IMR-90 (cell line): ENCODE data around the gene TBX4. TPM values are rescaled to one million over a fixed set of nuclear protein-coding genes. Genes with fewer than 3 reads are reported as not detected.

Source experiments
- ATAC-seq: fragments of 200-7000 bp; cut with Tn5 transposase; 2 replicates; pipeline ENCODE4 v1.9.1; 2020; ENCODE audit warnings: low read depth, mild to moderate bottlenecking, moderate library complexity
- BruUV-seq: library from RNA; stranded (reverse); fragments of 400-500 nt; replicated peaks from 2 replicates; lab custom pipeline; 2021; lab: Mats Ljungman, UMichigan
- CTCF ChIA-PET: fragments of 300-600 bp; formaldehyde crosslinking; extraction: SDS; loops from one replicate; lab custom pipeline; 2021; ENCODE audit warnings: antibody characterized with exemption; lab: Yijun Ruan, JAX
- POLR2A ChIA-PET: fragments of 300-600 bp; sonication (Branson Sonifier 250); formaldehyde crosslinking; loops from one replicate; lab custom pipeline; 2022; ENCODE audit warnings: antibody characterized with exemption; ENCODE audit not compliant: unreplicated experiment; lab: Charles Lee
- DNase-seq: peaks from one replicate; pipeline ENCODE4 v3.0.0; 2013
- H2AFZ ChIP-seq: replicated peaks from 2 replicates; pipeline ENCODE3; 2013; ENCODE audit warnings: low read length, mild to moderate bottlenecking; ENCODE audit not compliant: poor library complexity
- H2AK5ac ChIP-seq: 2 replicates; pipeline ENCODE4 v1.6.1; 2013; ENCODE audit warnings: low read depth, low read length, inconsistent platforms
- H2AK9ac ChIP-seq: replicated peaks from 2 replicates; pipeline ENCODE3; 2013; ENCODE audit warnings: mild to moderate bottlenecking, low read depth, low read length, moderate library complexity; ENCODE audit not compliant: poor library complexity
- H2BK120ac ChIP-seq: 2 replicates; pipeline ENCODE4 v1.6.1; 2013; ENCODE audit warnings: low read depth, low read length, inconsistent platforms
- H2BK15ac ChIP-seq: 3 replicates; pipeline ENCODE4 v1.6.1; 2013; ENCODE audit warnings: low read depth, low read length, inconsistent platforms
- H2BK20ac ChIP-seq: 2 replicates; pipeline ENCODE4 v1.6.1; 2013; ENCODE audit warnings: low read depth, mild to moderate bottlenecking, inconsistent platforms, low read length, moderate library complexity
- H2BK5ac ChIP-seq: 2 replicates; pipeline ENCODE4 v1.6.1; 2013; ENCODE audit warnings: mild to moderate bottlenecking, low read depth, low read length, inconsistent platforms; ENCODE audit not compliant: poor library complexity, severe bottlenecking
- H3K14ac ChIP-seq: replicated peaks from 2 replicates; pipeline ENCODE4 v1.6.1; 2013; ENCODE audit warnings: low read depth, low read length, inconsistent platforms
- H3K18ac ChIP-seq: 2 replicates; pipeline ENCODE4 v1.6.1; 2013; ENCODE audit warnings: low read depth, low read length, control low read depth
- H3K23ac ChIP-seq: 2 replicates; pipeline ENCODE4 v1.6.1; 2013; ENCODE audit warnings: low read depth, low read length, inconsistent platforms
- H3K27ac ChIP-seq: 2 replicates; pipeline ENCODE4 v1.5.1; 2013; ENCODE audit warnings: mild to moderate bottlenecking, control low read depth, low read length; ENCODE audit not compliant: insufficient read depth
- H3K27me3 ChIP-seq: 2 replicates; pipeline ENCODE4 v1.6.1; 2013; ENCODE audit warnings: low read length; ENCODE audit not compliant: control insufficient read depth, insufficient read depth
- H3K36me3 ChIP-seq: 2 replicates; pipeline ENCODE4 v1.6.1; 2013; ENCODE audit warnings: low read length, mixed read lengths; ENCODE audit not compliant: control insufficient read depth, insufficient read depth
- H3K4ac ChIP-seq: 2 replicates; pipeline ENCODE4 v1.6.1; 2013; ENCODE audit warnings: low read depth, low read length, inconsistent platforms
- H3K4me1 ChIP-seq: 2 replicates; pipeline ENCODE4 v1.6.1; 2013; ENCODE audit warnings: low read length, mixed read lengths; ENCODE audit not compliant: control insufficient read depth, insufficient read depth
- H3K4me2 ChIP-seq: 2 replicates; pipeline ENCODE4 v1.6.1; 2013; ENCODE audit warnings: low read depth, mild to moderate bottlenecking, control low read depth, low read length, moderate library complexity
- H3K4me3 ChIP-seq: 2 replicates; pipeline ENCODE4 v1.5.1; 2013; ENCODE audit warnings: low read depth, mild to moderate bottlenecking, control low read depth, low read length, moderate library complexity; ENCODE audit not compliant: insufficient read depth
- H3K56ac ChIP-seq: 2 replicates; pipeline ENCODE4 v1.6.1; 2013; ENCODE audit warnings: low read length, inconsistent platforms; ENCODE audit not compliant: insufficient read depth; ENCODE audit errors: extremely low read depth
- H3K79me1 ChIP-seq, 2 experiments: 2 replicates each; pipeline ENCODE4 v1.6.1; 2013; ENCODE audit warnings: low read length in 2 of 2, inconsistent platforms in 1 of 2, low read depth in 1 of 2
- H3K9ac ChIP-seq: 2 replicates; pipeline ENCODE4 v1.6.1; 2013; ENCODE audit warnings: low read depth, low read length, control low read depth
- H3K9me1 ChIP-seq: 2 replicates; pipeline ENCODE4 v1.6.1; 2013; ENCODE audit warnings: low read length, inconsistent platforms; ENCODE audit not compliant: insufficient read depth
- H3K9me3 ChIP-seq: 2 replicates; pipeline ENCODE4 v1.6.1; 2013; ENCODE audit warnings: low read length; ENCODE audit not compliant: control insufficient read depth, insufficient read depth
- H4K20me1 ChIP-seq: 2 replicates; pipeline ENCODE4 v1.6.1; 2013; ENCODE audit warnings: low read length, inconsistent platforms; ENCODE audit not compliant: insufficient read depth
- H4K5ac ChIP-seq: 2 replicates; pipeline ENCODE4 v1.6.1; 2013; ENCODE audit warnings: mild to moderate bottlenecking, low read depth, low read length, control low read depth
- H4K8ac ChIP-seq, 2 experiments: 2 replicates each; pipeline ENCODE4 v1.6.1; 2013; ENCODE audit warnings: low read depth in 2 of 2, low read length in 2 of 2, control low read depth in 1 of 2, inconsistent platforms in 1 of 2
- H4K91ac ChIP-seq: 2 replicates; pipeline ENCODE4 v1.6.1; 2013; ENCODE audit warnings: low read depth, low read length, inconsistent platforms; ENCODE audit not compliant: insufficient read depth
- BHLHE40 ChIP-seq: fragments of 150-350 bp; IDR thresholded peaks from 2 replicates; pipeline ENCODE4 v1.6.1; 2016; ENCODE audit warnings: mild to moderate bottlenecking, low read depth, low read length
- CEBPB ChIP-seq: IDR thresholded peaks from 2 replicates; pipeline ENCODE4 v1.6.1; 2012; ENCODE audit warnings: low read depth, low read length, improper control_type of control experiment
- FOS ChIP-seq: fragments of 150-350 bp; IDR thresholded peaks from 2 replicates; pipeline ENCODE4 v1.6.1; 2016; ENCODE audit warnings: low read depth, low read length
- MAFK ChIP-seq: IDR thresholded peaks from 2 replicates; pipeline ENCODE4 v1.6.1; 2012; ENCODE audit warnings: low read depth, low read length, improper control_type of control experiment
- MAZ ChIP-seq: IDR thresholded peaks from 2 replicates; pipeline ENCODE4 v1.6.1; 2012; ENCODE audit warnings: low read depth, mild to moderate bottlenecking, low read length, improper control_type of control experiment, moderate library complexity, borderline replicate concordance
- MXI1 ChIP-seq: IDR thresholded peaks from 2 replicates; pipeline ENCODE4 v1.6.1; 2012; ENCODE audit warnings: low read depth, mild to moderate bottlenecking, low read length, moderate library complexity, borderline replicate concordance
- NFE2L2 ChIP-seq: fragments of 150-350 bp; IDR thresholded peaks from 2 replicates; pipeline ENCODE4 v1.6.1; 2016; ENCODE audit warnings: low read depth, mild to moderate bottlenecking, low read length
- POLR2A ChIP-seq: IDR thresholded peaks from 2 replicates; pipeline ENCODE4 v1.6.1; 2012; ENCODE audit warnings: mild to moderate bottlenecking, low read depth, low read length
- RAD21 ChIP-seq: IDR thresholded peaks from 2 replicates; pipeline ENCODE4 v1.6.1; 2012; ENCODE audit warnings: low read length, improper control_type of control experiment
- RCOR1 ChIP-seq: IDR thresholded peaks from 2 replicates; pipeline ENCODE4 v1.6.1; 2012; ENCODE audit warnings: mild to moderate bottlenecking, low read length, improper control_type of control experiment; ENCODE audit not compliant: insufficient replicate concordance
- RFX5 ChIP-seq: IDR thresholded peaks from 2 replicates; pipeline ENCODE4 v1.8.0; 2012; ENCODE audit warnings: low read depth, mild to moderate bottlenecking, low read length, moderate library complexity
- SMC3 ChIP-seq: fragments of 150-350 bp; IDR thresholded peaks from 2 replicates; pipeline ENCODE4 v1.6.1; 2016; ENCODE audit warnings: low read depth, mild to moderate bottlenecking, antibody characterized with exemption, low read length, moderate library complexity
- WGBS, 2 experiments: methylation state at CpG; one replicate each; pipeline versions ENCODE4 v1.1.5 to v1.1.7; 2013; ENCODE audit warnings: missing lambda C conversion rate in 2 of 2; ENCODE audit not compliant: insufficient read length in 1 of 2; ENCODE audit errors: extremely low coverage in 2 of 2; 5-methylcytosine and 5-hydroxymethylcytosine counted together
- dilution Hi-C: fragments of 300-500 bp; cut with HindIII; formaldehyde crosslinking; loops from one replicate; pipeline ENCODE4 v1.14.3; 2018; ENCODE audit warnings: low sequenced_read_pairs; ENCODE audit not compliant: unreplicated experiment
- in situ Hi-C: fragments of 300-500 bp; cut with MboI; formaldehyde crosslinking; loops from 3 replicates; pipeline ENCODE4 v1.14.3; 2019; ENCODE audit warnings: low sequenced_read_pairs, inconsistent platforms, mixed read lengths
- intact Hi-C: fragments of 100-400 bp; cut with micrococcal nuclease; formaldehyde crosslinking; loops from 2 replicates; pipeline ENCODE4 v1.10.0; 2022
- polyA plus RNA-seq, 3 experiments: library from polyadenylated mRNA; depleted of rRNA; stranded (reverse); fragments of >200 nt; gene quantifications; 2 replicates each; pipeline ENCODE4 v1.2.3, GENCODE V29; 2012; ENCODE audit warnings: low replicate concordance in 1 of 3
- total RNA-seq: library from RNA; depleted of rRNA; stranded (reverse); fragments of >200 nt; gene quantifications from 2 replicates; pipeline ENCODE4 v1.2.3, GENCODE V29; 2012
- TF ChIP-seq, protein P1 (sequence below): fragments of 150-350 bp; IDR thresholded peaks from 2 replicates; pipeline ENCODE4 v1.6.1; 2017; ENCODE audit warnings: mild to moderate bottlenecking, antibody characterized with exemption, low read length, low read depth
- TF ChIP-seq, protein P2 (sequence below): conservative IDR thresholded peaks from 2 replicates; pipeline ENCODE4 v1.5.1; 2012; ENCODE audit warnings: mild to moderate bottlenecking, low read depth, low read length, improper control_type of control experiment

The TBX4 gene
- total and polyA plus RNA-seq, 2 of the 4 experiments (the other 2 are of a cell fraction): 0.05 TPM; not detected in 1

DNA sequence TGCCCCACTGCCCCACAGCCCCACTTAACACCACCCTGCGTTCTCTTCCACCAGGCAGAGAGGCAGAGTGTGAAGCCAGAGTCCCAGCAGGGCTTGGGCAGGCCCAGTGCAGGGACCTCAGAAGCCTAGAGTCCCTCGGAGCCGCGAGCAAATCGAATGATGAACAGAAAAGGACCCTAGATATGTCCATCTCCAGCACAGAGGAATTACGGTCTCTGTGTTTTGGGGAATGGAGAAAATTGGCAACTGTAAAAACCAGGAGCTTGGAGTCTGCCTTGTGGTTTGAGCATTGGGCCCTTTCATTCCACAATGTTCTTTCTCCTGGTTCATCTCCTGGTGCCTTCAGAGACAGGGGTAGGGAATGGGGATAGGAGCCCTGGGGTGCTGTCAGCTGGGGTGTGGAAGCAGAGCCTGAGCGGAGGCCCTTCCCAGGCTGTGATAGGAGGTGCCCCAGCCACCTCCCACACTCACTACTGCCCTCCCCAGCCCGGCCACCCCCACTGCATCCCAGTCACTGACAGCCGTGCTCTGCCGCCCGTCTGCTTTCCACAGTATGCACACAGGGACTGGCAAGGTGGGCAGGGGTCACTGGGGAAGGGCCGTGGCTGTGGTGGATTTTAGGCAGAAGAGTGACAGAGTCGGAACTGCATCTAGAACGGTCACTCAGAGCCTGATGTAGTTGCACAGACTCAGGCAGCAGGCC lies 26.7 kb downstream of the TBX4 start:
- H3K9me3 ChIP-seq: no peaks in the 10 kb centered on the region
- no peak overlapping the region for H3K4me2 ChIP-seq
- TF ChIP-seq MAZ (no peak), RAD21 (no peak), SMC3 (no peak), POLR2A (no peak), MAFK (no peak), BHLHE40 (no peak), CEBPB (no peak), RCOR1 (no peak), FOS (no peak), RFX5 (no peak), MXI1 (no peak), NFE2L2 (no peak)
- TF ChIP-seq, protein P1, sequence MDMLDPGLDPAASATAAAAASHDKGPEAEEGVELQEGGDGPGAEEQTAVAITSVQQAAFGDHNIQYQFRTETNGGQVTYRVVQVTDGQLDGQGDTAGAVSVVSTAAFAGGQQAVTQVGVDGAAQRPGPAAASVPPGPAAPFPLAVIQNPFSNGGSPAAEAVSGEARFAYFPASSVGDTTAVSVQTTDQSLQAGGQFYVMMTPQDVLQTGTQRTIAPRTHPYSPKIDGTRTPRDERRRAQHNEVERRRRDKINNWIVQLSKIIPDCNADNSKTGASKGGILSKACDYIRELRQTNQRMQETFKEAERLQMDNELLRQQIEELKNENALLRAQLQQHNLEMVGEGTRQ: no peak
- TF ChIP-seq, protein P2, sequence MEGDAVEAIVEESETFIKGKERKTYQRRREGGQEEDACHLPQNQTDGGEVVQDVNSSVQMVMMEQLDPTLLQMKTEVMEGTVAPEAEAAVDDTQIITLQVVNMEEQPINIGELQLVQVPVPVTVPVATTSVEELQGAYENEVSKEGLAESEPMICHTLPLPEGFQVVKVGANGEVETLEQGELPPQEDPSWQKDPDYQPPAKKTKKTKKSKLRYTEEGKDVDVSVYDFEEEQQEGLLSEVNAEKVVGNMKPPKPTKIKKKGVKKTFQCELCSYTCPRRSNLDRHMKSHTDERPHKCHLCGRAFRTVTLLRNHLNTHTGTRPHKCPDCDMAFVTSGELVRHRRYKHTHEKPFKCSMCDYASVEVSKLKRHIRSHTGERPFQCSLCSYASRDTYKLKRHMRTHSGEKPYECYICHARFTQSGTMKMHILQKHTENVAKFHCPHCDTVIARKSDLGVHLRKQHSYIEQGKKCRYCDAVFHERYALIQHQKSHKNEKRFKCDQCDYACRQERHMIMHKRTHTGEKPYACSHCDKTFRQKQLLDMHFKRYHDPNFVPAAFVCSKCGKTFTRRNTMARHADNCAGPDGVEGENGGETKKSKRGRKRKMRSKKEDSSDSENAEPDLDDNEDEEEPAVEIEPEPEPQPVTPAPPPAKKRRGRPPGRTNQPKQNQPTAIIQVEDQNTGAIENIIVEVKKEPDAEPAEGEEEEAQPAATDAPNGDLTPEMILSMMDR: no peak
- H3K23ac ChIP-seq: no peak overlapping the region
- peak overlapping the region; percentile 14 for H2AFZ ChIP-seq
- H3K4me3 ChIP-seq: no peak overlapping the region
- H3K18ac ChIP-seq: no peak overlapping the region
- CTCF ChIA-PET: no interaction called here
- POLR2A ChIA-PET: no interaction called here
- BruUV-seq: no TSS peak
- no peak overlapping the region for H4K91ac ChIP-seq
- H3K79me1 ChIP-seq: no peaks in the 10 kb centered on the region
- H4K20me1 ChIP-seq: no peaks in the 10 kb centered on the region
- DNase-seq: no peak
- H2BK20ac ChIP-seq: no peak overlapping the region
- no peak overlapping the region for H2AK9ac ChIP-seq
- no peak overlapping the region for H2AK5ac ChIP-seq
- dilution Hi-C loops (no loop called here), in situ Hi-C loops (no loop called here), intact Hi-C loops (no loop called here)
- 87% methylated on average over 3 of the region's 14 CpGs; no CpG with 5 or more reads in 1 of the 2 experiments for WGBS, 2 experiments
- H3K4ac ChIP-seq: no peak overlapping the region
- H4K5ac ChIP-seq: no peak overlapping the region
- no peak overlapping the region for H3K9ac ChIP-seq
- H4K8ac ChIP-seq: no peak overlapping the region
- H2BK15ac ChIP-seq: no peak overlapping the region
- H3K27ac ChIP-seq: no peak overlapping the region
- H3K4me1 ChIP-seq: peaks cover 10% of the 10 kb centered on the region
- H3K36me3 ChIP-seq: no peaks in the 10 kb centered on the region
- H2BK5ac ChIP-seq: no peak overlapping the region
- H3K56ac ChIP-seq: no peak overlapping the region
- no peak for ATAC-seq
- H2BK120ac ChIP-seq: no peak overlapping the region
- no peak overlapping the region for H3K14ac ChIP-seq
- peaks cover 10% of the 10 kb centered on the region for H3K9me1 ChIP-seq
- peaks cover 3% of the 10 kb centered on the region for H3K27me3 ChIP-seq
